Fibroblast of mammary gland (primary cell): ENCODE measurements around the gene GALM.
"Not testable (repeated sequence)": the region's sequence is repeated elsewhere in the genome, so short reads cannot be mapped to it uniquely, and the experiment has no call there.

Experiments
- DNase-seq: peaks from one replicate; pipeline ENCODE4 v3.0.0-alpha.2; 2010; ENCODE audit warnings: low read depth
- H3K4me3 ChIP-seq: 2 replicates; pipeline ENCODE4 v1.5.1; 2011; ENCODE audit warnings: low read depth, mild to moderate bottlenecking, low read length, moderate library complexity; ENCODE audit not compliant: control insufficient read depth
- TF ChIP-seq, protein P1 (sequence below): conservative IDR thresholded peaks from 2 replicates; pipeline ENCODE4 v1.5.1; 2011; ENCODE audit warnings: low read depth, low read length, inconsistent platforms; ENCODE audit not compliant: control insufficient read depth, insufficient read depth

The GALM gene

DNA sequence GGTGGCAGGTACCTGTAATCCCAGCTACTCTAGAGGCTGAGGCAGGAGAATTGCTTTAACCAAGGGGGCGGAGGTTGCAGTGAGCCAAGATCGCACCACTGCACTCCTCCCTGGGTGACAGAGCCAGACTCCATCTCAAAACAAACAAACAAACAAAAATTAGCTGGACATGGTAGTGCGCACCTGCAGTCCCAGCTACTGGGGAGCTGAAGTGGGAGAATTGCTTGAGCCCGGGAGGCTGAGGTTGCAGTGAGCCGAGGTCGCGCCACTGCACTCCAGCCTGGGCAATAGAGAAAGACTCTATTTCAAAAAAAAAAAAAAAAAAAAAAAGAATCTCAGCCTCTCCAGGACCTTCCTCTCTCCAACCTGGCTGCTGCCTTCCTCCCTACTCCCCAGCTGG is 65.2 kb downstream of the GALM start:
- H3K4me3 ChIP-seq = no peak overlapping the region
- DNase-seq = no peak
- TF ChIP-seq, protein P1, sequence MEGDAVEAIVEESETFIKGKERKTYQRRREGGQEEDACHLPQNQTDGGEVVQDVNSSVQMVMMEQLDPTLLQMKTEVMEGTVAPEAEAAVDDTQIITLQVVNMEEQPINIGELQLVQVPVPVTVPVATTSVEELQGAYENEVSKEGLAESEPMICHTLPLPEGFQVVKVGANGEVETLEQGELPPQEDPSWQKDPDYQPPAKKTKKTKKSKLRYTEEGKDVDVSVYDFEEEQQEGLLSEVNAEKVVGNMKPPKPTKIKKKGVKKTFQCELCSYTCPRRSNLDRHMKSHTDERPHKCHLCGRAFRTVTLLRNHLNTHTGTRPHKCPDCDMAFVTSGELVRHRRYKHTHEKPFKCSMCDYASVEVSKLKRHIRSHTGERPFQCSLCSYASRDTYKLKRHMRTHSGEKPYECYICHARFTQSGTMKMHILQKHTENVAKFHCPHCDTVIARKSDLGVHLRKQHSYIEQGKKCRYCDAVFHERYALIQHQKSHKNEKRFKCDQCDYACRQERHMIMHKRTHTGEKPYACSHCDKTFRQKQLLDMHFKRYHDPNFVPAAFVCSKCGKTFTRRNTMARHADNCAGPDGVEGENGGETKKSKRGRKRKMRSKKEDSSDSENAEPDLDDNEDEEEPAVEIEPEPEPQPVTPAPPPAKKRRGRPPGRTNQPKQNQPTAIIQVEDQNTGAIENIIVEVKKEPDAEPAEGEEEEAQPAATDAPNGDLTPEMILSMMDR = no peak

- no peak overlapping the region for H3K4me3 ChIP-seq
- TF ChIP-seq, protein P1 = no peak
- no peak for DNase-seq
Observed at GRCh38 chr2:38731684-38732221, 65.8 kb downstream of the GALM start.

GRCh38 chr2:38733300-38733971 is 67.5 kb downstream of the GALM start:
- no peak overlapping the region for H3K4me3 ChIP-seq
- TF ChIP-seq, protein P1 = no peak
- DNase-seq = no peak

GRCh38 chr2:38734299-38735058 is 68.6 kb downstream of the GALM start:
- TF ChIP-seq, protein P1 = no peak
- DNase-seq = no peak
- no peak overlapping the region for H3K4me3 ChIP-seq

DNA sequence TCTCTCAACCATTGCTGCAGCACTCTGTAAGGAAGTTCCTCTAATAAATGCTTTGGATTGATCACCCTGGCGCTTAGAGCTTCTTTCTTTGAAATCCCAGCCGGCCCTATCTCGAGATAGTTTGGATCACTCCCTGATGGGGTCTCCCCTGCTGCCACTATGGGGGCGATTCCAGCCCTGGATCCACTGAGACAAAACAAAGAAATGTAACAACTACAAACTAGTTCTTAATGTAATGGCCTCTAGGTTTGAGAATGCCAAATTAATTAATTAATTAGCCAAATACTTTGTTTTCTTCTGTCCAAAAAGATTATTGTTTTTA is 70.0 kb downstream of the GALM start:
- no peak for DNase-seq
- H3K4me3 ChIP-seq = no peak overlapping the region
- TF ChIP-seq, protein P1 = no peak

GRCh38 chr2:38737000-38737698 is 71.2 kb downstream of the GALM start:
- DNase-seq = peak; percentile 63
- H3K4me3 ChIP-seq = not testable (repeated sequence)

GRCh38 chr2:38737925-38738324 is 72.0 kb downstream of the GALM start:
- DNase-seq = no peak
- H3K4me3 ChIP-seq = no peak overlapping the region
- TF ChIP-seq, protein P1 = no peak
